BE2C (cell line): ENCODE data around the gene SCARF2.

Experiments used
- DNase-seq: peaks from one replicate; pipeline ENCODE4 v3.0.0-alpha.2; 2020
- H3K27me3 ChIP-seq: fragments of 250-450 bp; sonication (Bioruptor Pico); 2 replicates; pipeline ENCODE4 v1.5.1; 2020; ENCODE audit warnings: mild to moderate bottlenecking
- H3K36me3 ChIP-seq: fragments of 250-450 bp; sonication (Bioruptor Pico); 2 replicates; pipeline ENCODE4 v1.5.1; 2020; ENCODE audit warnings: mild to moderate bottlenecking
- H3K4me1 ChIP-seq: fragments of 250-450 bp; sonication (Bioruptor Pico); 2 replicates; pipeline ENCODE4 v1.5.1; 2020
- H3K4me3 ChIP-seq: 2 replicates; pipeline ENCODE4 v1.5.1; 2011; ENCODE audit warnings: low read depth, low read length
- H3K9me3 ChIP-seq: fragments of 250-450 bp; sonication (Bioruptor Pico); 2 replicates; pipeline ENCODE4 v1.5.1; 2020
- TF ChIP-seq, protein P1 (sequence below): IDR thresholded peaks from 2 replicates; pipeline ENCODE4 v1.5.1; 2012; ENCODE audit warnings: mild to moderate bottlenecking, low read depth, low read length

SCARF2 gene

DNA sequence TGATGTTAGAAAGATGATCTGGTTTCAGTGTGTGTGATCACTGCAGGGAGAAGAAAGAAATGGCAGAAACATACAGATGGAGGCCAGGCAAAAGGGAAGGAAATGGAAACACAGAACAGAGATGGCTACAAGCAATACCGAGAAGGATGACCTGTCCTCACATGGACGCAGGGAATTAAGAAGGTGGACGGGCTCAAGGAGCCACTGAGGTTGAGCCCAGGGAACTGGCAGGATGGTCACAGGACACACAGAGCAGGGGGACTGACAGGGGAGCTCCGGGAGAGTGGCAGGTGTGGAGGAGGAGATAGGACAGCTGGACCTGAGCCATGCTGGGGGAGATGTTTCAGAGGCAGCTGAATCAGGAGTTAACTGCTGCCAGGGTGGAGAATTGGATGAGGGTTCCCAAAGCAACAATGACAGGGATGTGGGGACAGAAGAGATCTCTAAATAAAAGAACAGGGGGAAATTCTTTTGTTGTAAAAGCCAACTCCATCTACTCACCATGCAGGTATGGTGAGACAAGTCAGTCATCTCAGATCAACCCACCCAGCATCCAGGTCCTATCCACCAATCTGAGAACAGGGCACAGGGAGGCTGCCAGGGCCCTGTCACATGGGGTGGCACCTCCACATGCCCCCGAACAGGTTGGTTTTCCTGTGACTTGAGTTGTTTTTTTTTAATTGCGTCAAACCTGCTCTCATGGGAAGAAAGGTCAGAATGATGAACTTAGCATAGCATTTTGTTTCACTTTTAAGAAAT lies 31.7 kb upstream of the SCARF2 start:
- TF ChIP-seq, protein P1, sequence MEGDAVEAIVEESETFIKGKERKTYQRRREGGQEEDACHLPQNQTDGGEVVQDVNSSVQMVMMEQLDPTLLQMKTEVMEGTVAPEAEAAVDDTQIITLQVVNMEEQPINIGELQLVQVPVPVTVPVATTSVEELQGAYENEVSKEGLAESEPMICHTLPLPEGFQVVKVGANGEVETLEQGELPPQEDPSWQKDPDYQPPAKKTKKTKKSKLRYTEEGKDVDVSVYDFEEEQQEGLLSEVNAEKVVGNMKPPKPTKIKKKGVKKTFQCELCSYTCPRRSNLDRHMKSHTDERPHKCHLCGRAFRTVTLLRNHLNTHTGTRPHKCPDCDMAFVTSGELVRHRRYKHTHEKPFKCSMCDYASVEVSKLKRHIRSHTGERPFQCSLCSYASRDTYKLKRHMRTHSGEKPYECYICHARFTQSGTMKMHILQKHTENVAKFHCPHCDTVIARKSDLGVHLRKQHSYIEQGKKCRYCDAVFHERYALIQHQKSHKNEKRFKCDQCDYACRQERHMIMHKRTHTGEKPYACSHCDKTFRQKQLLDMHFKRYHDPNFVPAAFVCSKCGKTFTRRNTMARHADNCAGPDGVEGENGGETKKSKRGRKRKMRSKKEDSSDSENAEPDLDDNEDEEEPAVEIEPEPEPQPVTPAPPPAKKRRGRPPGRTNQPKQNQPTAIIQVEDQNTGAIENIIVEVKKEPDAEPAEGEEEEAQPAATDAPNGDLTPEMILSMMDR, result no peak
- H3K4me3 ChIP-seq, result no peak overlapping the region

DNA sequence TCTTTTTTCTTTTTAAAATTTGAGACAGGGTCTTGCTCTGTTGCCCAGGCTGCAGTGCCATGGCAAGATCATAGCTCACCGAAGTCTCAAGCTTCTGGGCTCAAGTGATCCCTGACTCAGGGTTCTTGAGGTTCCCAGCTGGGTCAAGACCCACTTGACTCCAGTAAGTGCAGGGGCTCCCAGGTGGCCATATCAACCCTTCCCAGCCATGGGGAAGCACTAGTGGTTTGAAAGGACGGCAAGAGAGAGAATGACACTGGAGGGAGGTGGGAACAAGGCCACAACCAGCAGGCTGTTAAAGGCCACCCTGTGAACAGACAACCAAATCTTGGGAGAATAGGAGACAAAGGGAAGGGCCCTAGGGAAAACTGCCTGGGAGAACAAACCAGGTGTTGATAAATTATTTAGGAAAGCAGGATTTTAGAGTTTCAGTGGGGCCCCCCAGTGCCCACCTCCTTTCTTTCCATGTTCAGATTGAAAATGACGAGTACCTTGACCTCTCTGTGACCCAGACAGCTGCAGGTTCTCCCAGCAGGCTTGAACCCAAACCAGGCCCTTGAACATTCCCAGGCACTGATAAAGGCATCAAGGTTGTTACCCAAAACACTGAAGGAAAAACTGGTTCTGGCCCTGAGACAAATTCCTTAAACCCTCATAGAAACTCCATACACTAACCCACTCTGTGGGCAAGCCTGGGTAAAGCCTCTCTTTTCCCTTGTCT lies 29.2 kb upstream of the SCARF2 start:
- no peak for DNase-seq
- Histone ChIP-seq H3K4me3 (no peak overlapping the region), H3K27me3 (no peaks in the 10 kb centered on the region), H3K36me3 (peaks cover 10% of the 10 kb centered on the region), H3K9me3 (no peaks in the 10 kb centered on the region), H3K4me1 (no peaks in the 10 kb centered on the region)
- TF ChIP-seq, protein P1, result no peak

More for the DNA sequence above, 31.7 kb upstream of the SCARF2 start:
- no peak for DNase-seq
- Histone ChIP-seq H3K27me3 (no peaks in the 10 kb centered on the region), H3K36me3 (peaks cover 12% of the 10 kb centered on the region), H3K9me3 (no peaks in the 10 kb centered on the region), H3K4me1 (no peaks in the 10 kb centered on the region)

DNA sequence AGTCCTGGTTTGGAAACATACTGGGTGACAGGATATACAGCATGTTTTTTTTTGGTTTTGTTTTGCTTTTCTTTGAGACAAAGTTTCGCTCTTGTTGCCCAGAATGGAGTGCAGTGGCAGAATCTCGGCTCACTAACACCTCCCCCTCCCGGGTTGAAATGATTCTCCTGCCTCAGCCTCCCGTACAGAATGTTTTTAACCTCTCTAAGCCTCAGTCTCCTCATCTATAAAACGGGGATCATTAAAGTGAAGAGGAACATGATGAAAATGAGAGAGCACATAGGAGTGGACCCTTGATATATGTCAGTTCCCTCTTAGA lies 28.1 kb upstream of the SCARF2 start:
- Histone ChIP-seq H3K27me3 (no peaks in the 10 kb centered on the region), H3K36me3 (peaks cover 4% of the 10 kb centered on the region), H3K4me3 (no peak overlapping the region), H3K9me3 (no peaks in the 10 kb centered on the region), H3K4me1 (no peaks in the 10 kb centered on the region)
- TF ChIP-seq, protein P1, result no peak
- DNase-seq, result no peak

DNA sequence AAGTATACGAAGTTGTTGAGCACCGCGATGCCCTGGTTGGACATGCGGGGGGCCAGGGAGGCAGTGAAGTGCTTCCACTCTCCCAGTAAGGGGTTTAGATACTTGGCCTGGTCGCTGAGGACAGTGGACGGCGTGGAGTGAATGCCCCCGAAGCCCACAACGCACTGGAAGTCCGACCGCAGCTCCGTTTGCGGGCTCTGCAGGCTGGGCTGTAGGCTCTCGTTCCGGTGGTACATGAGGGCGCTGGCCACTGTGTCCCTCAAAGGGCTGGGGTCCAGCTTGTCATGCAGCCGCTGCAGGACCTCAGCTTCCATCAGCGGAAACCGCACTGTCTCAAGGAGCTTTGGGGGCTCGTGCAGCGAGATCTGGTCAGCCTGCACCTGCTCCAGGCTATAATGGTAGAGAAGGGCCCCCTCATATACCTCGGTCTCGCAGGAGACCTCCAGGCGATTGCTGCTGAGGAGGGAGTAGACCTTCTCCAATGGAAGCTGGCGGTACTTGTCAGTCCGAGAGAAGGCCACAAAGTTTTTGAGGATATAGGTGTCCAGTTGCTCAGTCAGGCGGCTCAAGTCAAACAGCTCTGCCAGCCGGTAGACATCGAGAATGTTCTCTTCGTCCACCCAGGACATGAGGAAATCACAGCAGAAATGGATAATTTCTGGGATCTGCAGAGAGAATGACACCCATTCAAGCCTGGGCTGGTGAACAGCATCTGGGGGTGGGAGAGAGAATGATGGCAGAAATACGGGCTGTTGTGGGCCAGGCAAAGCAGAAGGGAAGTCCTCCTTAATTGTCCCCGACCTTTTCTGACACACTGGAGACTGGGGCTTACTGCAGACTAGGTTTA lies 27.5 kb upstream of the SCARF2 start:
- Histone ChIP-seq H3K36me3 (peaks cover 5% of the 10 kb centered on the region), H3K4me3 (no peak overlapping the region)
- no peak for DNase-seq

DNA sequence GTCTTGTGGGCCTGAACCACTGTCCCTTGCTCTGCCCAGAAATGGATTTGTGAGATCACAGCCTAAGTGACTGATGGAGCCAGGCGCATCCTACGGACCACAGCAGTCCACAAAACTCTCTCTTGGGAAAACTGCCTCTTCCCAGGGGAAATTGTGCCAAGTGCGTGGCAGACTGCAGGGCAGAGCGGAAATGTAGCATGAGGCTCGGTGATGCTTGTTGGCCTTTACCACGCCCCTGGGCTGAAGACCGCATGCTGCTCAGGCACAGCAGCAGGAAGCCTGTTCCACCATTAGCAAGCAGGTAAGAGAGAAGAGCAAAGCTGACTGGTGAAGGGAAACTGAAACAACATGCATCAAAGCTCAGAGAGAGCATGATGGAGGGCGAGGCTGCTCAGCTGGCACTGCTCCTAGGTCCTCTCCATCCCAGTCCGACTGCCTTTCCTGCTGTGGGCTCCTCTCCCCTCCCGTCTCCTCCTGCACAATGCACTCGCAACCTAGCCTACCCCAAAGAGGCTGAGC lies 26.5 kb upstream of the SCARF2 start:
- no peaks in the 10 kb centered on the region for H3K27me3 ChIP-seq
- H3K36me3 ChIP-seq, result peaks cover 7% of the 10 kb centered on the region
- H3K9me3 ChIP-seq, result no peaks in the 10 kb centered on the region
- H3K4me3 ChIP-seq, result no peak overlapping the region
- TF ChIP-seq, protein P1, result no peak
- H3K4me1 ChIP-seq, result no peaks in the 10 kb centered on the region
- DNase-seq, result no peak

More for the DNA sequence above, 27.5 kb upstream of the SCARF2 start:
- Histone ChIP-seq H3K9me3 (no peaks in the 10 kb centered on the region), H3K27me3 (no peaks in the 10 kb centered on the region), H3K4me1 (no peaks in the 10 kb centered on the region)
- TF ChIP-seq, protein P1, result no peak
